ENCODE data around the gene ATF6. TPM values are rescaled to one million over a fixed set of nuclear protein-coding genes. Genes with fewer than 3 reads are reported as not detected.

The ATF6 gene
- total and polyA plus RNA-seq, 9 of the 15 experiments (the other 6 are each of a cell fraction or from before 2014, with no cell fraction given), result 11.7 to 32.4 (median 20.4) TPM

DNA sequence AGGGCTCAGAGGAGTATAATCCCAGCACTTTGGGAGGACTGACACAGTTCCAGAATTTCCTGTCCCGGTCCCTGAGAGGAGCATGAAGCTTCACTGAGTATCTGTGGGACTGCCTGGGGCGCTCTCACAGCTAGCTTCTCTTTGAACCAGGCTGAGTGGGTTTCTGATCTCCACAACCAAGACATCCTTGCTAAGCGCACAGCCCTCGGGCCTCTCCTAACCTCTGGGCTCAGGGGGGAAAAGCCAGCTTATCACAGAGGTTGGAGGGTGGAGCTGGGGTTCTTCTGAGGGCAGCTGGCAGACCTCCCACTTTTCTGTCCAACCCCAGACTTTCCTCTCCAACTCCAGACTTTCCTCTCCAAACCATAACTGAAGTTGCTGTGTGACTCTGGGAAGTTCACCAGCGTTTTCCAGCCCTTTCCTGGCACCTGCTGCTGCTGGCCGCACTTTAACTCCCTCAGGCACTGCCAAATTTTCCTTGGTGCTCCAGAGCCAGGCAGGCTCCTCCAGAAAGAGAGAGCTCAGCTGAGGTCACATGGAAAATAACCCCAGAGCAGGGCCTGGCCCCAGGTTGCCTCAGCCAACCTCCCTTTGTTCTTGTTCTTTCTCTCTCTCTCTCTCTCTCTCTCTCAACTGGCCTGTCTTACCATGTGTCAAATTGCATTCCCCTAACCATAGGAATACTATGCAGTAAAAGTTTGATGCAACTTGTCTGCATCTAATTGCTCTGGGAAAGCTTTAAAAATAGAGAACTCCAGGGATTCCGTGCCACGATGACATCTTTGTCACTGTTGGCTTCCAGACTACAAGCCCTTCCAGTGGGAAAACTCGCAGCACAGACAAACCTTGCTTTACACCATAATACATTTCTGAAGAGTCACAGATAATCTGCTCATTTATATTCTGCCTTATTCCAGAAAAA lies 208.1 kb downstream of the ATF6 start:
- Histone ChIP-seq H2AFZ (ENCODE audit: low read depth, low read length) (no peak overlapping the region), H3K27ac (ENCODE audit: extremely low read depth, low read depth, low read length) (no peak overlapping the region), H4K20me1 (replicated peaks; ENCODE audit: control insufficient read depth, insufficient read depth, low read length) (0 out of 2 replicates have a peak, but pooled peaks cover 2% of the 10 kb centered on the region), H3K27me3 (ENCODE audit: control insufficient read depth in 2 of 2, insufficient read depth in 2 of 2, low read length in 2 of 2) (peaks cover 14 to 46% of the 10 kb centered on the region in 2 experiments), H3K36me3 (ENCODE audit: control insufficient read depth, insufficient read depth, low read length) (no peaks in the 10 kb centered on the region), H3K4me3 (no peak overlapping the region), H3K79me2 (ENCODE audit: control insufficient read depth, insufficient read depth, low read length) (no peaks in the 10 kb centered on the region), H3K4me1 (replicated peaks in 1 of 2; ENCODE audit: control insufficient read depth in 2 of 2, insufficient read depth in 2 of 2, low read length in 2 of 2) (peaks cover 6 to 11% of the 10 kb centered on the region in 2 experiments; a peak in 4 of 5 replicates), H3K9ac (ENCODE audit: insufficient read depth in 1 of 2, low read depth in 2 of 2, low read length in 2 of 2) (peak overlapping the region in 1 of 2 experiments; percentile 53; a peak in 2 of 4 replicates), H3K9me3 (replicated peaks; ENCODE audit: control insufficient read depth, insufficient read depth, low read depth, low read length) (no peaks in the 10 kb centered on the region), H3K4me2 (ENCODE audit: insufficient read depth, low read length) (peak overlapping the region; percentile 30; the same call in 1 of the 2 replicates), H3K9me1 (ENCODE audit: control insufficient read depth, insufficient read depth, low read length) (no peaks in the 10 kb centered on the region)
- intact Hi-C loops (cut with micrococcal nuclease) (no loop called here), in situ Hi-C loops (cut with MboI) (no loop called here)
- ATAC-seq, result peak; percentile 39
- DNase-seq (ENCODE audit: extremely low read depth in 1 of 4, low spot score in 3 of 4), result peak in 1 of 4 experiments; percentile 21
- BruUV-seq (replicated peaks), result no TSS peak
- WGBS (ENCODE audit: insufficient coverage, low coverage, missing lambda C conversion rate), result 3% methylated on average over 9 of the region's 9 CpGs
- CTCF ChIA-PET (ENCODE audit: low intra/inter-chr PET ratio), result no interaction called here
- POLR2A ChIA-PET, result interaction anchor here (0.6 to 1.8 kb wide), 3 partner anchors 8 to 247 kb away, joined by 3 to 4 read pairs (median 3); no protein-coding TSS in a partner anchor
- peak; percentile 11 for FAIRE-seq
- TF ChIP-seq STAT5A (IDR thresholded peaks at IDR 0.05; ENCODE audit: borderline replicate concordance, low read length), result no peak
- TF ChIP-seq NFYB (IDR thresholded peaks at IDR 0.05; ENCODE audit: extremely low read depth, insufficient read length), result no peak
- no peak for TF ChIP-seq TAF9B (IDR thresholded peaks at IDR 0.05; ENCODE audit: partially characterized antibody)
- TF ChIP-seq MYC (IDR thresholded peaks at IDR 0.05; ENCODE audit: low read depth, low read length), result no peak
- TF ChIP-seq MYC (CRISPR knock-in tag; IDR thresholded peaks at IDR 0.05; ENCODE audit: borderline replicate concordance, low read depth), result no peak
- TF ChIP-seq NR2C2 (CRISPR knock-in tag; IDR thresholded peaks at IDR 0.05), result no peak
- TF ChIP-seq NR2C2 (tag; IDR thresholded peaks at IDR 0.05), result no peak; the same call in 1 of the 2 replicates
- no peak for TF ChIP-seq PATZ1 (CRISPR knock-in tag; IDR thresholded peaks at IDR 0.05; ENCODE audit: borderline replicate concordance)
- no peak for TF ChIP-seq FIP1L1 (IDR thresholded peaks at IDR 0.05; ENCODE audit: low read depth, low read length, poor library complexity, severe bottlenecking)
- TF ChIP-seq E2F6 (IDR thresholded peaks at IDR 0.05; ENCODE audit: borderline replicate concordance in 1 of 2, extremely low read depth in 1 of 2, insufficient read depth in 1 of 2, insufficient read length in 1 of 2, low read depth in 1 of 2, low read length in 1 of 2, poor library complexity in 1 of 2, severe bottlenecking in 1 of 2), result no peak
- no peak for TF ChIP-seq RBM14 (IDR thresholded peaks at IDR 0.05; ENCODE audit: borderline replicate concordance, insufficient read depth, low read depth, low read length)
- no peak for TF ChIP-seq ATF6 (CRISPR knock-in tag; IDR thresholded peaks at IDR 0.05)
- no peak for TF ChIP-seq ZNF699 (CRISPR knock-in tag; IDR thresholded peaks at IDR 0.05; ENCODE audit: insufficient replicate concordance)
- TF ChIP-seq RBBP5 (IDR thresholded peaks at IDR 0.05; ENCODE audit: borderline replicate concordance, insufficient read depth, low read length, poor library complexity, severe bottlenecking), result no peak
